Skin of body (tissue), 2 donors: ENCODE data around the gene HILPDA. TPM values are rescaled to one million over a fixed set of nuclear protein-coding genes. Genes with fewer than 3 reads are reported as not detected.
A peak's percentile ranks its signal among the peaks of the same experiment; 100 is the strongest.
"Not testable (repeated sequence)": the region's sequence is repeated elsewhere in the genome, so short reads cannot be mapped to it uniquely, and the experiment has no call there.

Experiments
- DNase-seq: peaks from one replicate; lab custom pipeline; 2025; lab: John Stamatoyannopoulos, UW
- total RNA-seq: library from RNA; depleted of rRNA; stranded (reverse); fragments of >200 nt; gene quantifications from one replicate; pipeline ENCODE4 v1.2.3, GENCODE V29; 2014

The HILPDA gene
- total RNA-seq, 1 donor from 2014 or later, result 44.1 TPM

- DNase-seq, result no peak
Measured at GRCh38 chr7:128431221-128431620, 24.5 kb upstream of the HILPDA start.

GRCh38 chr7:128431754-128432153, 23.9 kb upstream of the HILPDA start:
- no peak for DNase-seq

GRCh38 chr7:128434413-128435326, 21.0 kb upstream of the HILPDA start:
- DNase-seq, result no peak

- DNase-seq, result no peak
Measured at GRCh38 chr7:128435327-128435686, 20.4 kb upstream of the HILPDA start.

- DNase-seq, result no peak
Measured at GRCh38 chr7:128437426-128438332, 18.0 kb upstream of the HILPDA start.

- no peak for DNase-seq
Measured at GRCh38 chr7:128442356-128442755, 13.3 kb upstream of the HILPDA start.

- no peak for DNase-seq
Measured at GRCh38 chr7:128443831-128444600, 11.7 kb upstream of the HILPDA start.

- DNase-seq, result no peak
Measured at GRCh38 chr7:128446306-128446705, 9.4 kb upstream of the HILPDA start.

GRCh38 chr7:128447941-128448564, 7.6 kb upstream of the HILPDA start:
- DNase-seq, result no peak

- DNase-seq, result no peak
Measured at GRCh38 chr7:128448751-128449302, 6.9 kb upstream of the HILPDA start.

- DNase-seq, result no peak
Measured at GRCh38 chr7:128450409-128450808, 5.3 kb upstream of the HILPDA start.

GRCh38 chr7:128450913-128451312, 4.8 kb upstream of the HILPDA start:
- no peak for DNase-seq

- no peak for DNase-seq
Measured at GRCh38 chr7:128452552-128452951, 3.1 kb upstream of the HILPDA start.

- DNase-seq, result peak; percentile 93
Measured at GRCh38 chr7:128453836-128454804, 1.6 kb upstream of the HILPDA start.

GRCh38 chr7:128454808-128455542, 703 bp upstream of the HILPDA start:
- peak; percentile 28 for DNase-seq

- DNase-seq, result no peak
Measured at GRCh38 chr7:128456255-128456725, 612 bp downstream of the HILPDA start.

GRCh38 chr7:128457385-128457784, 1.7 kb downstream of the HILPDA start:
- DNase-seq, result not testable (repeated sequence)

- DNase-seq, result no peak
Measured at GRCh38 chr7:128458956-128459355, 3.3 kb downstream of the HILPDA start.
